ENCODE data around the gene MFSD1. TPM values are rescaled to one million over a fixed set of nuclear protein-coding genes. Genes with fewer than 3 reads are reported as not detected.

Gene MFSD1
- total RNA-seq (ENCODE audit: low replicate concordance): 13.4 and 16.0 TPM in 2 replicates

GRCh38 chr3:158801696-158802408 is at the start of gene MFSD1:
Gene MFSD1, plus strand, starts transcription at chr3:158802054. Its CDS starts 99 bp downstream, at chr3:158802153.
- peak within 1 kb of the TSS; percentile 97 for H2AFZ ChIP-seq (replicated peaks)
- H3K4me3 ChIP-seq: peak within 1 kb of the TSS; percentile 81
- no peaks in the 10 kb centered on the region for H3K79me2 ChIP-seq (ENCODE audit: low read depth)
- no peaks in the 10 kb centered on the region for H3K36me3 Mint-ChIP-seq
- H3K4me1 Mint-ChIP-seq: peaks cover 16% of the 10 kb centered on the region
- H4K20me1 ChIP-seq (ENCODE audit: low read depth): no peaks in the 10 kb centered on the region
- H3K4me3 Mint-ChIP-seq: peak within 1 kb of the TSS; percentile 89
- no peaks in the 10 kb centered on the region for H3K9me3 Mint-ChIP-seq
- H3K9me3 ChIP-seq (ENCODE audit: low read depth): no peaks in the 10 kb centered on the region
- H3K27me3 ChIP-seq: peaks cover 48% of the 10 kb centered on the region
- peak within 1 kb of the TSS; percentile 90 for H3K4me2 ChIP-seq
- no peak within 1 kb of the TSS for H3K27ac ChIP-seq
- H3K27ac Mint-ChIP-seq: no peak within 1 kb of the TSS
- peaks cover 12% of the 10 kb centered on the region for H3F3A ChIP-seq (ENCODE audit: low read depth)
- peak; percentile 94 for DNase-seq (ENCODE audit: low spot score)
- no peaks in the 10 kb centered on the region for H3K4me1 ChIP-seq
- peaks cover 9% of the 10 kb centered on the region for H3K27me3 Mint-ChIP-seq (ENCODE audit: insufficient read depth, low read depth)
- TF ChIP-seq CTCF (IDR thresholded peaks at IDR 0.05): no peak
- no peak for TF ChIP-seq EZH2 (IDR thresholded peaks at IDR 0.05)
- TF ChIP-seq EZH2phosphoT487 (IDR thresholded peaks at IDR 0.05): no peak
- peak within 1 kb of the TSS; percentile 24 for H3K9ac ChIP-seq
- H3K36me3 ChIP-seq: no peaks in the 10 kb centered on the region

GRCh38 chr3:158753854-158754253 is 48.0 kb upstream of the MFSD1 start:
- H3K9me3 Mint-ChIP-seq: no peaks in the 10 kb centered on the region
- H4K20me1 ChIP-seq (ENCODE audit: low read depth): no peaks in the 10 kb centered on the region
- H3K9me3 ChIP-seq (ENCODE audit: low read depth): no peaks in the 10 kb centered on the region
- H3K36me3 ChIP-seq: no peaks in the 10 kb centered on the region
- H3K27ac ChIP-seq: no peak overlapping the region
- no peaks in the 10 kb centered on the region for H3K36me3 Mint-ChIP-seq
- no peaks in the 10 kb centered on the region for H3K4me1 Mint-ChIP-seq
- H3F3A ChIP-seq (ENCODE audit: low read depth): no peaks in the 10 kb centered on the region
- no peak overlapping the region for H3K27ac Mint-ChIP-seq
- no peak overlapping the region for H3K9ac ChIP-seq
- H3K4me1 ChIP-seq: no peaks in the 10 kb centered on the region
- DNase-seq (ENCODE audit: low spot score): no peak
- H3K27me3 Mint-ChIP-seq (ENCODE audit: insufficient read depth, low read depth): no peaks in the 10 kb centered on the region
- no peaks in the 10 kb centered on the region for H3K27me3 ChIP-seq
- no peak for TF ChIP-seq EZH2 (IDR thresholded peaks at IDR 0.05)
- no peak for TF ChIP-seq CTCF (IDR thresholded peaks at IDR 0.05)
- no peak for TF ChIP-seq EZH2phosphoT487 (IDR thresholded peaks at IDR 0.05)
- H3K4me3 Mint-ChIP-seq: no peak overlapping the region
- H3K4me3 ChIP-seq: no peak overlapping the region
- no peak overlapping the region for H2AFZ ChIP-seq (replicated peaks)
- no peak overlapping the region for H3K4me2 ChIP-seq
- no peaks in the 10 kb centered on the region for H3K79me2 ChIP-seq (ENCODE audit: low read depth)

- H3K27me3 Mint-ChIP-seq (ENCODE audit: insufficient read depth, low read depth): no peaks in the 10 kb centered on the region
- H3K36me3 Mint-ChIP-seq: no peaks in the 10 kb centered on the region
- no peaks in the 10 kb centered on the region for H3F3A ChIP-seq (ENCODE audit: low read depth)
- no peak overlapping the region for H3K4me2 ChIP-seq
- DNase-seq (ENCODE audit: low spot score): no peak
- no peak overlapping the region for H2AFZ ChIP-seq (replicated peaks)
- no peak overlapping the region for H3K4me3 Mint-ChIP-seq
- no peak overlapping the region for H3K27ac Mint-ChIP-seq
- no peak for TF ChIP-seq EZH2 (IDR thresholded peaks at IDR 0.05)
- no peak for TF ChIP-seq CTCF (IDR thresholded peaks at IDR 0.05)
- TF ChIP-seq EZH2phosphoT487 (IDR thresholded peaks at IDR 0.05): no peak
- no peak overlapping the region for H3K9ac ChIP-seq
- no peaks in the 10 kb centered on the region for H3K4me1 Mint-ChIP-seq
- H4K20me1 ChIP-seq (ENCODE audit: low read depth): no peaks in the 10 kb centered on the region
- H3K36me3 ChIP-seq: no peaks in the 10 kb centered on the region
- H3K9me3 ChIP-seq (ENCODE audit: low read depth): no peaks in the 10 kb centered on the region
- H3K4me1 ChIP-seq: no peaks in the 10 kb centered on the region
- H3K79me2 ChIP-seq (ENCODE audit: low read depth): no peaks in the 10 kb centered on the region
- H3K9me3 Mint-ChIP-seq: no peaks in the 10 kb centered on the region
- no peaks in the 10 kb centered on the region for H3K27me3 ChIP-seq
- no peak overlapping the region for H3K27ac ChIP-seq
- no peak overlapping the region for H3K4me3 ChIP-seq
Measured at GRCh38 chr3:158755421-158755820, 46.4 kb upstream of the MFSD1 start.
